Ishikawa (cell line): Measurements from ENCODE around the gene MORN4.

ENCODE experiments used
- CEBPB ChIP-seq: IDR thresholded peaks from 2 replicates; pipeline ENCODE4 v1.6.1; 2012
- NFIC ChIP-seq: IDR thresholded peaks from 2 replicates; pipeline ENCODE4 v1.6.1; 2012
- TAF1 ChIP-seq: IDR thresholded peaks from 2 replicates; pipeline ENCODE4 v1.6.1; 2012; ENCODE audit warnings: low read depth, mild to moderate bottlenecking
- TF ChIP-seq, protein P1 (sequence below): IDR thresholded peaks from 2 replicates; pipeline ENCODE4 v1.6.1; 2012

DNA sequence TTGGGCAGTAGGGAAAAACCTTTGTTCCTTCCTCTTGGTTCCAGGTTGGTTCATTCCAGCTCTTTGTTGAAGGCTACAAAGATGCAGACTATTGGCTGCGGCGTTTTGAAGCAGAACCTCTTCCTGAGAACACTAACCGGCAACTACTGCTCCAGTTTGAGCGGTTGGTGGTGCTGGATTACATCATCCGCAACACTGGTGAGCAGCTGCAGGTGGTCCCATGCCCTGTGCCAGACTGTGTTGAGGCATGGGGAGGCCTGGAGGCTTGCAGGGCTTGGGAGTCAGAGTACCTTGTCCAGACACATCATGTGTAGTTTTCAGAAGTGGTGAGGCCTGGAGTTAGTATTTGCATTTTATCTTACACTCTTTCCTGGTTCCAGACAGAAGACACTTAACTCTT lies 23.5 kb upstream of the MORN4 start:
- TF ChIP-seq, protein P1, sequence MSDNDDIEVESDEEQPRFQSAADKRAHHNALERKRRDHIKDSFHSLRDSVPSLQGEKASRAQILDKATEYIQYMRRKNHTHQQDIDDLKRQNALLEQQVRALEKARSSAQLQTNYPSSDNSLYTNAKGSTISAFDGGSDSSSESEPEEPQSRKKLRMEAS, result no peak
- TF ChIP-seq NFIC (no peak), CEBPB (no peak), TAF1 (no peak)
